HG03196 (cell line): ENCODE measurements around the gene EFNA5.

Experiments
- ATAC-seq: cut with Tn5 transposase; IDR thresholded peaks from one replicate; pipeline ENCODE4 v1.9.1; 2021; ENCODE audit not compliant: unreplicated experiment

EFNA5 gene

GRCh38 chr5:107670932-107671741, at the start of gene EFNA5:
TSS of gene EFNA5 (minus strand) at chr5:107670937.
- no peak for ATAC-seq

- no peak for ATAC-seq
These were observed 48.4 kb upstream of the EFNA5 start for GRCh38 chr5:107719034-107719606.

GRCh38 chr5:107717816-107718215, 47.1 kb upstream of the EFNA5 start:
- ATAC-seq, result no peak

- no peak for ATAC-seq
These were observed 42.5 kb upstream of the EFNA5 start for GRCh38 chr5:107713228-107713627.

- no peak for ATAC-seq
These were observed 41.7 kb upstream of the EFNA5 start for GRCh38 chr5:107712359-107712870.

- no peak for ATAC-seq
These were observed 34.8 kb upstream of the EFNA5 start for GRCh38 chr5:107705402-107706014.

GRCh38 chr5:107704681-107705401, 34.1 kb upstream of the EFNA5 start:
- ATAC-seq, result no peak

- ATAC-seq, result no peak
These were observed 29.7 kb upstream of the EFNA5 start for GRCh38 chr5:107700481-107700880.

GRCh38 chr5:107699425-107699824, 28.7 kb upstream of the EFNA5 start:
- ATAC-seq, result no peak

GRCh38 chr5:107698286-107698685, 27.5 kb upstream of the EFNA5 start:
- no peak for ATAC-seq

GRCh38 chr5:107696498-107696897, 25.8 kb upstream of the EFNA5 start:
- no peak for ATAC-seq

- ATAC-seq, result no peak
These were observed 25.3 kb upstream of the EFNA5 start for GRCh38 chr5:107696080-107696479.

GRCh38 chr5:107687937-107688336, 17.2 kb upstream of the EFNA5 start:
- no peak for ATAC-seq

- ATAC-seq, result no peak
These were observed 16.7 kb upstream of the EFNA5 start for GRCh38 chr5:107687404-107687803.

- no peak for ATAC-seq
These were observed 11.8 kb upstream of the EFNA5 start for GRCh38 chr5:107682533-107682932.

- ATAC-seq, result no peak
These were observed 10.1 kb upstream of the EFNA5 start for GRCh38 chr5:107680799-107681198.

- no peak for ATAC-seq
These were observed 9.4 kb upstream of the EFNA5 start for GRCh38 chr5:107680099-107680498.

- ATAC-seq, result no peak
These were observed 6.0 kb upstream of the EFNA5 start for GRCh38 chr5:107676702-107677101.

- ATAC-seq, result no peak
These were observed 4.5 kb upstream of the EFNA5 start for GRCh38 chr5:107675201-107675600.

GRCh38 chr5:107674655-107675054, 3.9 kb upstream of the EFNA5 start:
- no peak for ATAC-seq

- peak; percentile 76 for ATAC-seq
These were observed 2.8 kb upstream of the EFNA5 start for GRCh38 chr5:107673368-107674136.
